Activated CD8-positive, alpha-beta T cell treated with anti-CD3 and anti-CD28 coated beads for 36 hours (primary cell): ENCODE results near the gene LST1. TPM values are rescaled to one million over a fixed set of nuclear protein-coding genes. Genes with fewer than 3 reads are reported as not detected.

Source experiments
- ATAC-seq: fragments of 200-7000 bp; cut with Tn5 transposase; one replicate; pipeline ENCODE4 v1.10.0; 2021; ENCODE audit warnings: mild to moderate bottlenecking, moderate library complexity
- CTCF ChIA-PET: fragments of 350-600 bp; sonication (Branson Sonifier 250); formaldehyde crosslinking; loops from one replicate; lab custom pipeline; 2021; ENCODE audit warnings: antibody characterized with exemption; lab: Charles Lee
- POLR2A ChIA-PET: fragments of 350-600 bp; sonication (Branson Sonifier 250); formaldehyde crosslinking; loops from one replicate; lab custom pipeline; 2021; ENCODE audit warnings: antibody characterized with exemption; lab: Charles Lee
- DNase-seq: peaks from one replicate; pipeline ENCODE4 v3.0.0-alpha.2; 2020
- H3K27ac Mint-ChIP-seq: one replicate; pipeline ENCODE4 v1.8.0; 2021; ENCODE audit warnings: mild to moderate bottlenecking, mixed read lengths
- H3K27me3 Mint-ChIP-seq: one replicate; pipeline ENCODE4 v1.8.0; 2021; ENCODE audit warnings: mixed read lengths
- H3K36me3 Mint-ChIP-seq: one replicate; pipeline ENCODE4 v1.8.0; 2021; ENCODE audit warnings: low read depth, mixed read lengths
- H3K4me1 Mint-ChIP-seq: one replicate; pipeline ENCODE4 v1.8.0; 2021; ENCODE audit warnings: low read depth, mixed read lengths
- H3K4me3 Mint-ChIP-seq: one replicate; pipeline ENCODE4 v1.8.0; 2021; ENCODE audit warnings: mild to moderate bottlenecking, moderate library complexity, mixed read lengths
- H3K9me3 Mint-ChIP-seq: one replicate; pipeline ENCODE4 v1.8.0; 2021; ENCODE audit warnings: mixed read lengths
- CTCF ChIP-seq: fragments of 200-600 bp; IDR thresholded peaks from one replicate; pipeline ENCODE4 v1.8.0; 2022; ENCODE audit warnings: antibody characterized with exemption, mild to moderate bottlenecking
- intact Hi-C: fragments of 100-400 bp; cut with micrococcal nuclease; formaldehyde crosslinking; loops from one replicate; pipeline ENCODE4 v1.10.0; 2022
- total RNA-seq, 2 experiments: library from RNA; stranded (reverse); gene quantifications; one replicate each; pipeline ENCODE4 v1.2.3, GENCODE V29; 2021

Gene LST1
- total RNA-seq, 2 experiments from 2014 or later, result 40.4 to 43.6 TPM

DNA sequence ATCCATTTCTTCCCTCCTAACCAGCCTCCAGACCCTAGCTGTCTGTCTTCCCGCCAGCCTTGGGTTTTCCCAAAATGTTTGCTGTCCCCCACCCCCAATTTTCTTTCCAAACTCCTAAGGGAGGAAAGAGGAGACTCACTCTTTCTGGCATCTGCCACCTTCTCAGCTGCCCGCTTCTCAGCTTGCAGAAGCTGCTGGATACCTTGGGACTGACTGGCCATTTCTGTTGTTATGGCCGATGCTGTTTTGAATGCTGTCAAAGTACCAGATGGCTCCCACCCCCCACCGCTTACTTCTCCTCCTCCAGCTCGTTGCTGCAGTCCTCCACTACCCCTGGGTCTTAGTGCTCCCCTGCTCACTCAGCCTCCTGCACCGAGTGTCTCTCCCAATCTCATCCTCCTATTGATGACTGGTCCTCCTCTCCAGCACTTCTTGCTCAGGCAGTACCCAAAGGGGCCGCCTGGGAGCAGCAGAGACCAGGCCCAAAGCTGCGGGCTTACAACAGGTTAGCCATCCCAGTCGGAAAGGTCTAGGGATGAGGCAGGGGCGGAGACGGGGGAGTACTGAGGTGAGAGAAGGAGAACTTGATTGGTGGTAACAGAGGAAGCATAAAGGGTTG, 39.6 kb upstream of the LST1 start, which contains the start of gene ATP6V1G2:
ATP6V1G2 (minus strand) TSS at position 270 of the 619 bp plus-strand sequence; CDS start at position 221, 49 bp downstream.
- H3K9me3 Mint-ChIP-seq, result no peaks in the 10 kb centered on the region
- ChIA-PET CTCF (interaction anchor here (0.5 to 56.2 kb wide), 17 partner anchors 10 to 192 kb away, joined by 3 to 2542 read pairs (median 3); partner anchors contain the start of genes APOM, BAG6, LST1 and LTA), POLR2A (interaction anchor here (0.9 to 5.0 kb wide), 11 partner anchors 30 to 76 kb away, joined by 3 to 57 read pairs (median 4); partner anchors contain the start of genes LST1, LTB, MICB and NCR3)
- intact Hi-C loops, result loop anchor here (5.0 to 10.0 kb wide), 3 partner anchors 36 to 188 kb away; partner anchors contain the start of genes C6orf47, CLIC1, CSNK2B and GPANK1
- H3K36me3 Mint-ChIP-seq, result peaks cover 19% of the 10 kb centered on the region
- peak; percentile 96 for TF ChIP-seq CTCF
- H3K27me3 Mint-ChIP-seq, result no peaks in the 10 kb centered on the region
- H3K4me3 Mint-ChIP-seq, result peak within 1 kb of the TSS; percentile 80
- peak within 1 kb of the TSS; percentile 80 for H3K27ac Mint-ChIP-seq
- ATAC-seq (peak; percentile 75), DNase-seq (peak; percentile 95)
- H3K4me1 Mint-ChIP-seq, result peaks cover 38% of the 10 kb centered on the region

GRCh38 chr6:31546958-31547726, 38.9 kb upstream of the LST1 start, which contains the start of gene NFKBIL1:
TSS of gene NFKBIL1 (plus strand) at chr6:31547608. CDS start at chr6:31547695, 87 bp downstream.
- H3K4me3 Mint-ChIP-seq, result peak within 1 kb of the TSS; percentile 80
- POLR2A ChIA-PET, result interaction anchor here (0.9 to 5.0 kb wide), 13 partner anchors 12 to 55 kb away, joined by 3 to 57 read pairs (median 4); partner anchors contain the start of genes LST1, LTB, MICB and NCR3
- no peaks in the 10 kb centered on the region for H3K27me3 Mint-ChIP-seq
- peak within 1 kb of the TSS; percentile 80 for H3K27ac Mint-ChIP-seq
- intact Hi-C loops, result loop anchor here (1.0 to 10.0 kb wide), 4 partner anchors 35 to 188 kb away; partner anchors contain the start of genes C6orf47, CLIC1, CSNK2B and GPANK1
- no peaks in the 10 kb centered on the region for H3K9me3 Mint-ChIP-seq
- H3K4me1 Mint-ChIP-seq, result peaks cover 40% of the 10 kb centered on the region
- ATAC-seq (peak; percentile 85), DNase-seq (peak; percentile 97)
- H3K36me3 Mint-ChIP-seq, result peaks cover 20% of the 10 kb centered on the region
- CTCF ChIA-PET, result interaction anchor here (1.0 to 56.2 kb wide), 7 partner anchors 16 to 191 kb away, joined by 3 to 2542 read pairs (median 4); partner anchors contain the start of genes BAG6, LST1, LTB and MICB
- TF ChIP-seq CTCF, result peak; percentile 64

DNA sequence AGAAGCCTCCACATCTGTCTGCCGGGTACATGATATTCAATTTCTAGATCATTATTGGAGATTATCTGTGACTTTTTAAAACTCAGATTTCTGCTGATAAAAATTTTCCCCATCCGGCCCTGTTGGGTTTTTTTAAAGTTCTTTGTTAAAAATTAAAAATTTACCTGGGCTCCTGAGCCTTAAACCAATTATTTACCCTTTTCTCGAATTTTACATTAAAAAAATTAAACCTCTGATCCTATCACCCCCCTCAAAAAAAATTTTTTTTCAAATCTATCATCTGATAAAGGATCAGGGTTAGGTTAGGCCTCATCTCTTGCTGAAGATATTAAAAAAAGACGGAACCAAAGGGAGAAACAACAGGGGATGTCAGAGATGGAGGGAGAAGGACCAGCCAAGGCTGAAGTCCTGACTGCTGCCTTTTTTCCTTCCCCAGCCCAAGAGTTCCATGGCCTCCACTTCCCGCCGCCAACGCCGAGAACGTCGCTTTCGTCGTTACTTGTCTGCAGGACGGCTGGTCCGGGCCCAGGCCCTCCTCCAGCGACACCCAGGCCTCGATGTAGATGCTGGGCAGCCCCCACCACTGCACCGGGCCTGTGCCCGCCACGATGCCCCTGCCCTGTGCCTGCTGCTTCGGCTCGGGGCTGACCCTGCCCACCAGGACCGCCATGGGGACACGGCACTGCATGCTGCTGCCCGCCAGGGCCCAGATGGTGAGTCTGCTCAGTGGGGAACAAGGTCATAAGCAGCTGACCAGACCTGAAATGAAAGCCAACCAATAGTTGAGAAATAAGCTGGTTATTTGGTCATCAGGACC, 38.1 kb upstream of the LST1 start:
- ATAC-seq (no peak), DNase-seq (no peak)
- ChIA-PET POLR2A (interaction anchor here (0.6 to 5.0 kb wide), 11 partner anchors 12 to 147 kb away, joined by 3 to 57 read pairs (median 3); partner anchors contain the start of genes LST1, LTB and TNF), CTCF (interaction anchor here (0.7 to 56.2 kb wide), 7 partner anchors 12 to 74 kb away, joined by 3 to 2542 read pairs (median 4); partner anchors contain the start of genes LST1, LTB, NCR3 and TNF)
- intact Hi-C loops, result loop anchor here (1.0 to 10.0 kb wide), 4 partner anchors 34 to 187 kb away; partner anchors contain the start of genes C6orf47, CLIC1, CSNK2B and GPANK1
- no peaks in the 10 kb centered on the region for H3K9me3 Mint-ChIP-seq
- H3K4me1 Mint-ChIP-seq, result peaks cover 40% of the 10 kb centered on the region
- peak overlapping the region; percentile 80 for H3K4me3 Mint-ChIP-seq
- peaks cover 18% of the 10 kb centered on the region for H3K36me3 Mint-ChIP-seq
- TF ChIP-seq CTCF, result no peak
- no peaks in the 10 kb centered on the region for H3K27me3 Mint-ChIP-seq
- peak overlapping the region; percentile 80 for H3K27ac Mint-ChIP-seq

DNA sequence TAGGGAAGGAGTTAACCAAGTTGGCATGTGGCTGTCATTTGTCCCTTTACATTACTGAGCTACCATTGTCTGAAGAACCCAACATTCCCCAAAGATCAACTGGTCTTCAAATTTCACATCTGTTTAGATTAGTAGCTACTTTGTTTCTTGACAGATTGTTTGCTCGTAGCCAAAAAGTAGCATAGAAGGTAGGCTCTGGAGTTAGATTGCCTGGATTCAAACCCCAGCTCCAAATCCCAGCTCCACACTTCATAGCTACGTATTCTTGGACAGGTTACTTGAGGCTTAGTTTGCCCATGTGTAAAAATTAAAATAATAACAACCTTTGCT, 37.6 kb upstream of the LST1 start:
- H3K27ac Mint-ChIP-seq, result peak overlapping the region; percentile 80
- H3K4me3 Mint-ChIP-seq, result peak overlapping the region; percentile 80
- H3K27me3 Mint-ChIP-seq, result no peaks in the 10 kb centered on the region
- intact Hi-C loops, result loop anchor here (5.0 to 10.0 kb wide), 3 partner anchors 34 to 186 kb away; partner anchors contain the start of genes C6orf47, CLIC1, CSNK2B and GPANK1
- CTCF ChIA-PET, result interaction anchor here (0.7 to 56.2 kb wide), 6 partner anchors 11 to 74 kb away, joined by 3 to 2542 read pairs (median 4); partner anchors contain the start of genes LST1, LTB, NCR3 and TNF
- DNase-seq (no peak), ATAC-seq (no peak)
- no peaks in the 10 kb centered on the region for H3K9me3 Mint-ChIP-seq
- H3K36me3 Mint-ChIP-seq, result peaks cover 21% of the 10 kb centered on the region
- H3K4me1 Mint-ChIP-seq, result peaks cover 39% of the 10 kb centered on the region
- POLR2A ChIA-PET, result interaction anchor here (0.6 to 5.0 kb wide), 9 partner anchors 13 to 147 kb away, joined by 3 to 57 read pairs (median 5); partner anchors contain the start of genes LST1, LTB and TNF
- TF ChIP-seq CTCF, result no peak
